Naive thymus-derived CD4-positive, alpha-beta T cell (primary cell): Measurements from ENCODE around the gene ADIPOQ. TPM values are rescaled to one million over a fixed set of nuclear protein-coding genes. Genes with fewer than 3 reads are reported as not detected.
"Not testable (repeated sequence)": the region's sequence is repeated elsewhere in the genome, so short reads cannot be mapped to it uniquely, and the experiment has no call there.

Experiments
- ATAC-seq: fragments of 150-1000 bp; cut with Tn5 transposase; 2 replicates; pipeline ENCODE4 v1.10.0; 2021; ENCODE audit warnings: mild to moderate bottlenecking, moderate library complexity
- CTCF ChIA-PET: fragments of 350-600 bp; sonication (Branson Sonifier 250); formaldehyde crosslinking; loops from one replicate; lab custom pipeline; 2021; ENCODE audit warnings: antibody characterized with exemption; lab: Charles Lee
- POLR2A ChIA-PET: fragments of 350-600 bp; sonication (Branson Sonifier 250); formaldehyde crosslinking; loops from one replicate; lab custom pipeline; 2021; ENCODE audit warnings: antibody characterized with exemption, inconsistent platforms; lab: Charles Lee
- DNase-seq, 9 donors: peaks; one replicate each; pipeline versions ENCODE4 v3.0.0 to v3.0.0-alpha.2; 2020 to 2022; ENCODE audit warnings: mixed read lengths in 1 of 9
- H3K27ac ChIP-seq: one replicate; pipeline ENCODE4 v1.7.0; 2013; ENCODE audit warnings: mild to moderate bottlenecking, low read depth, low read length, moderate library complexity
- H3K27me3 ChIP-seq, 2 donors: one replicate each; pipeline ENCODE4 v1.7.0; 2013; ENCODE audit warnings: low read length in 2 of 2, mild to moderate bottlenecking in 2 of 2, moderate library complexity in 2 of 2; ENCODE audit not compliant: control insufficient read depth in 2 of 2, insufficient read depth in 2 of 2
- H3K36me3 ChIP-seq, 3 experiments: 1 replicate in 2 of 3; 2 replicates in 1 of 3; pipeline ENCODE4 v1.7.0; 2013; ENCODE audit warnings: low read length in 3 of 3, mild to moderate bottlenecking in 3 of 3, moderate library complexity in 1 of 3; ENCODE audit not compliant: insufficient read depth in 3 of 3, control insufficient read depth in 2 of 3
- H3K4me1 ChIP-seq, 2 donors: one replicate each; pipeline ENCODE4 v1.7.0; 2013; ENCODE audit warnings: low read length in 2 of 2, mild to moderate bottlenecking in 2 of 2, moderate library complexity in 1 of 2; ENCODE audit not compliant: control insufficient read depth in 2 of 2, insufficient read depth in 2 of 2
- H3K4me3 ChIP-seq: 2 replicates; pipeline ENCODE4 v1.7.0; 2013; ENCODE audit warnings: mild to moderate bottlenecking, low read length
- H3K9me3 ChIP-seq, 3 experiments: 1 replicate in 2 of 3; 2 replicates in 1 of 3; pipeline ENCODE4 v1.7.0; 2013; ENCODE audit warnings: low read length in 3 of 3; ENCODE audit not compliant: control insufficient read depth in 2 of 3
- H3K27ac Mint-ChIP-seq, 9 donors: one replicate each; pipeline ENCODE4 v1.8.0; 2020 to 2022; ENCODE audit warnings: mixed read lengths in 9 of 9, mild to moderate bottlenecking in 8 of 9, moderate library complexity in 5 of 9, inconsistent platforms in 2 of 9
- H3K27me3 Mint-ChIP-seq, 5 donors: one replicate each; pipeline ENCODE4 v1.8.0; 2021 to 2022; ENCODE audit warnings: mixed read lengths in 5 of 5, mild to moderate bottlenecking in 1 of 5
- H3K36me3 Mint-ChIP-seq, 5 donors: one replicate each; pipeline ENCODE4 v1.8.0; 2020 to 2022; ENCODE audit warnings: mixed read lengths in 5 of 5, mild to moderate bottlenecking in 3 of 5, inconsistent platforms in 1 of 5
- H3K4me1 Mint-ChIP-seq, 7 donors: one replicate each; pipeline ENCODE4 v1.8.0; 2020 to 2022; ENCODE audit warnings: mixed read lengths in 7 of 7, mild to moderate bottlenecking in 3 of 7, inconsistent platforms in 1 of 7
- H3K4me3 Mint-ChIP-seq, 10 donors: one replicate each; pipeline ENCODE4 v1.8.0; 2020 to 2022; ENCODE audit warnings: mild to moderate bottlenecking in 10 of 10, mixed read lengths in 10 of 10, moderate library complexity in 6 of 10, inconsistent platforms in 2 of 10
- H3K9me3 Mint-ChIP-seq, 11 donors: one replicate each; pipeline ENCODE4 v1.8.0; 2020 to 2022; ENCODE audit warnings: mixed read lengths in 11 of 11, mild to moderate bottlenecking in 4 of 11, inconsistent platforms in 1 of 11, moderate library complexity in 1 of 11
- intact Hi-C, 2 donors: fragments of 100-400 bp; cut with micrococcal nuclease; formaldehyde crosslinking; loops; one replicate each; pipeline ENCODE4 v1.15.1; 2023
- polyA plus RNA-seq, 2 donors: library from polyadenylated mRNA; unstranded; fragments of 300-500 nt; fragmentation: Illumina TruSeq; gene quantifications; one replicate each; pipeline ENCODE4 v1.2.3, GENCODE V29; 2021
- total RNA-seq, 6 experiments: library from RNA in 5 of 6; stranded (reverse) in 5 of 6; gene quantifications; 1 replicate in 5 of 6; 2 replicates in 1 of 6; pipeline ENCODE4 v1.2.3 and lab custom pipeline; 2021 to 2026

Gene ADIPOQ
- total and polyA plus RNA-seq, 7 experiments from 2014 or later, result not detected

DNA sequence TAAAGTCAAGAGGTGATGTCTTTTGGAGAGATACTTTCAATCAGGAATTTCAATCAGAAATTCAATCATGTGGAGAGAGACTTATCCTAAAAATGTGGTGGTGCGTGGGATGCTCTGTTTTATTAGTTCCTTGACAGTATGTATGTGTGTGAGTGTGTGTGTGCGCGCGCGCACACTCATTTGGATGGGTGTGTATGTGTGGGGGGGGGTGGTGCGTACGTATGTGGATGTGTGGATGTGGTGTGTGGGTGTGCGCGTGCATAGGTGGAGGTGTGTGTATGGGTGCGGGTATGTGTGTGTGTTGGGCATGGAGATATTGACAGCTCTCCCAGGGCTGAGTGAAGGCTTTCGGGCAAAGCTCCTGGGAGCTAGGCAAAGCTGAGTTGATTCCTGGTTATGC lies 2.4 kb downstream of the ADIPOQ start:
- H3K4me3 Mint-ChIP-seq, result no peak overlapping the region
- Histone ChIP-seq H3K36me3 (no peaks in the 10 kb centered on the region), H3K27me3 (no peaks in the 10 kb centered on the region), H3K4me3 (no peak overlapping the region), H3K9me3 (no peaks in the 10 kb centered on the region), H3K27ac (no peak overlapping the region), H3K4me1 (peaks cover 0 to 7% of the 10 kb centered on the region in 2 donors)
- intact Hi-C loops, result loop anchor here in 1 of 2 donors (5.0 kb wide), 1 partner anchor 107 kb away; no protein-coding TSS in a partner anchor
- ChIA-PET POLR2A (no interaction called here), CTCF (interaction anchor here (1.0 kb wide), 1 partner anchor 182 kb away, joined by 3 read pairs; no protein-coding TSS in a partner anchor)
- H3K36me3 Mint-ChIP-seq, result no peaks in the 10 kb centered on the region
- DNase-seq (no peak), ATAC-seq (no peak)
- no peaks in the 10 kb centered on the region for H3K9me3 Mint-ChIP-seq
- H3K4me1 Mint-ChIP-seq, result peaks cover 6 to 12% (median 7%) of the 10 kb centered on the region in 7 donors
- H3K27ac Mint-ChIP-seq, result no peak overlapping the region
- peaks cover 0 to 30% (median 11%) of the 10 kb centered on the region in 5 donors for H3K27me3 Mint-ChIP-seq

DNA sequence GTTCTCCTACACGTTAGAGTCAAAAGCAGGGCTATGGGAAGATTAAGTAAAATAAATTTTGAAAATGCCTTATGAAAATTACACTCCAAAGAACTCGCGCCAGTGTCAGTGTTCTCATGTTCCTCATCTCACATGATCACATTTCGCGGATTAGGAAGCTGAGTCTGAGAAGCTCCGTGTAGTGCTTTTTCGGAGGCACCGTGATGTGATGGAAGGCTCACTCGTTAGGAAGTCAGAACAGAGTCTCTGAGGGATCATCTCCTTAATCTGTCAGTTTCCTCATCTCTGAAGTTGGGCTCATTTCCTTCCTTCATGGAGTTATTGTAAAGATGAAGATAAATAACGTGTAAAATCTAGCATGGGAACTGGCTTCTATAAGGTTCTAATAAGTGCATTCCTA lies 3.2 kb downstream of the ADIPOQ start:
- POLR2A ChIA-PET, result interaction anchor here (1.1 kb wide), 1 partner anchor 85 kb away, joined by 5 read pairs; no protein-coding TSS in a partner anchor
- Mint-ChIP-seq H3K4me1 (peaks cover 6 to 13% (median 7%) of the 10 kb centered on the region in 7 donors), H3K27ac (no peak overlapping the region), H3K4me3 (no peak overlapping the region), H3K9me3 (no peaks in the 10 kb centered on the region), H3K36me3 (no peaks in the 10 kb centered on the region), H3K27me3 (peaks cover 0 to 30% (median 11%) of the 10 kb centered on the region in 5 donors)
- Histone ChIP-seq H3K9me3 (no peaks in the 10 kb centered on the region), H3K27me3 (no peaks in the 10 kb centered on the region), H3K27ac (no peak overlapping the region), H3K4me1 (peaks cover 0 to 7% of the 10 kb centered on the region in 2 donors), H3K4me3 (no peak overlapping the region), H3K36me3 (no peaks in the 10 kb centered on the region)
- DNase-seq (no peak), ATAC-seq (no peak)
- CTCF ChIA-PET, result interaction anchor here (1.0 to 1.9 kb wide), 2 partner anchors 181 to 267 kb away, joined by 3 to 9 read pairs; no protein-coding TSS in a partner anchor
- intact Hi-C loops, result loop anchor here in 1 of 2 donors (5.0 kb wide), 1 partner anchor 107 kb away; no protein-coding TSS in a partner anchor

DNA sequence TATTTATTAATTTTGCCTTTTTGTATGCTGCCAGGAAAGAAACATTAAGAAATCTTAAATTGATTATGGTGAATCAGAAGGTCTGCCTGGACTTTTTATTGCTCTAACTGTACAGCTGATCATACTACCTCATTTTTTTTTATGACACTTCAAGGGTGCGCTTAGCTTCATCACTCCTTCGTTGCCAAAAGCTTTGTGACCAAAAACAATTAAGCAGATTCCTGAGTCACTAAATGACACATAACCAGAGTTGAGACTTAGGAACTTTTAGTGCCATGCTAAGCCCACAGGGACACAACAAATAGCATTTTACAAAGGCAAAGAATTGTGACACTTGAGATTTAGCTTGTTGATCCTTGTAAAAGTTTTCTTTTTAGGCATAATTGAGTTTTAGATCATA lies 4.9 kb downstream of the ADIPOQ start:
- CTCF ChIA-PET, result interaction anchor here (1.9 to 4.6 kb wide), 2 partner anchors 266 to 317 kb away, joined by 9 to 56 read pairs; no protein-coding TSS in a partner anchor
- Histone ChIP-seq H3K27me3 (no peaks in the 10 kb centered on the region), H3K36me3 (no peaks in the 10 kb centered on the region), H3K9me3 (no peaks in the 10 kb centered on the region), H3K27ac (no peak overlapping the region), H3K4me1 (peaks cover 0 to 7% of the 10 kb centered on the region in 2 donors), H3K4me3 (no peak overlapping the region)
- Mint-ChIP-seq H3K27me3 (peaks cover 0 to 30% (median 11%) of the 10 kb centered on the region in 5 donors), H3K4me3 (no peak overlapping the region), H3K36me3 (peaks cover 0 to 4% (median 0%) of the 10 kb centered on the region in 5 donors), H3K27ac (no peak overlapping the region), H3K4me1 (peaks cover 11 to 23% (median 16%) of the 10 kb centered on the region in 7 donors), H3K9me3 (peaks cover 0 to 5% (median 0%) of the 10 kb centered on the region in 11 donors)
- DNase-seq, result no peak
- intact Hi-C loops, result loop anchor here in 1 of 2 donors (5.0 kb wide), 1 partner anchor 105 kb away; no protein-coding TSS in a partner anchor
- ATAC-seq, result no peak
- POLR2A ChIA-PET, result interaction anchor here (1.0 to 4.5 kb wide), 3 partner anchors 9 to 160 kb away, joined by 3 to 62 read pairs (median 3); partner anchors contain the start of gene ST6GAL1

DNA sequence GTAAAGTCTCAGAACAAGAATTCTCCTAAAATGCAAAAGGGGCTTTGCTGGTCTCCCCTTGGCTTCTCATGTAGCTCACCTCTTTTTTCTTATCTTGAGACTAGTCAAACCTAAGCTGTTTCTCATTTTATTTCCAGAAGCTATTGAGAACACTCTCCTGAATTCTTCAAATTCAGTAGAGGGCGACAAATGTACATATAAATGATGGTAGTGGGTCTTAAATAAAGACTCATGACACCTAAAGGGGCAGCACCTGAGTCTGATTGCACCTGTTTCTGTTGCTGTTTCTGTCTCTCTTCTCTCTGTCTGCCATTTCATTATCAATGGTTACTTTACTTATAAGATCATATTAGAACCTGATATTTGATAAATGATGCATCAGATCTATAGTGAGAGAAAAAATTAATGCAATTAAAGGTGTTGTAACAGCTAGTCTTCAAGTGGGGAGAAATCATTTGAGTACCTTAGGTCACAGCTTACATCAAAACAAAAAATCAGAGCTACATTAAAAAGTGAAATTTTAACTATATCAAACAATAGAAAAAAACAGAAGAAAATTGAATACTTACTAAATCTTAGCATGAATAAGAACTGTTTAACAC lies 7.0 kb downstream of the ADIPOQ start:
- peak in 7 of 9 donors; percentile 41 to 77 (median 64) for DNase-seq
- CTCF ChIA-PET, result interaction anchor here (0.6 to 5.5 kb wide), 50 partner anchors 13 to 318 kb away, joined by 3 to 72 read pairs (median 4); partner anchors contain the start of genes RPL39L and ST6GAL1
- Histone ChIP-seq H3K36me3 (no peaks in the 10 kb centered on the region), H3K27ac (no peak overlapping the region), H3K27me3 (no peaks in the 10 kb centered on the region), H3K9me3 (no peaks in the 10 kb centered on the region), H3K4me3 (no peak overlapping the region), H3K4me1 (peaks cover 0 to 7% of the 10 kb centered on the region in 2 donors)
- peaks cover 0 to 7% (median 0%) of the 10 kb centered on the region in 5 donors for H3K36me3 Mint-ChIP-seq
- H3K27me3 Mint-ChIP-seq, result peaks cover 0 to 20% (median 11%) of the 10 kb centered on the region in 5 donors
- H3K4me1 Mint-ChIP-seq, result peaks cover 14 to 30% (median 18%) of the 10 kb centered on the region in 7 donors
- no peak overlapping the region for H3K4me3 Mint-ChIP-seq
- intact Hi-C loops, result loop anchor here (1.0 to 5.0 kb wide), 11 partner anchors 60 to 371 kb away; no protein-coding TSS in a partner anchor
- peak overlapping the region in 4 of 9 donors; percentile 9 to 68 (median 37) for H3K27ac Mint-ChIP-seq
- peak; percentile 90 for ATAC-seq
- POLR2A ChIA-PET, result interaction anchor here (0.6 to 4.5 kb wide), 17 partner anchors 32 to 316 kb away, joined by 3 to 62 read pairs (median 4); partner anchors contain the start of genes RPL39L and ST6GAL1
- H3K9me3 Mint-ChIP-seq, result peaks cover 0 to 9% (median 0%) of the 10 kb centered on the region in 11 donors

DNA sequence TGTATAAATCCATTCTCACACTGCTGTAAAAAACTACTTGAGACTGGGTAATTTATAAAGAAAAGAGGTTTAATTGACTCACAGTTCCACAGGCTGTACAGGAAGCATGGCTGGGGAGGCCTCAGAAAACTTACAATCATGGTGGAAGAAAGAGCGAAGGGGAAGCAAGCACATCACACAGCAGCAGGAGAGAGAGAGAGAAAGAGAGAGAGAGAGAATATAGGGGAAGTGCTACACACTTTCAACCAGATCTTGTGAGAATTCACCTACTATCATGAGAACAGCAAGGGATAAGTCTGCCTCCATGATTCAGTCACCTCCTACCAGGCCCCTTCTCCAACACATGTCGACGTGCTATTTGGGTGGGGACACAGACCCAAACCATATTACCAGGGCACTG lies 9.3 kb downstream of the ADIPOQ start:
- not testable (repeated sequence) for H3K4me1 ChIP-seq, H3K27me3 Mint-ChIP-seq, H3K36me3 ChIP-seq, H3K4me3 ChIP-seq, H3K9me3 ChIP-seq, H3K9me3 Mint-ChIP-seq, H3K27ac ChIP-seq, H3K36me3 Mint-ChIP-seq, DNase-seq, ATAC-seq, H3K27me3 ChIP-seq
- POLR2A ChIA-PET, result interaction anchor here (0.6 to 4.5 kb wide), 4 partner anchors 57 to 129 kb away, joined by 3 to 62 read pairs (median 4); partner anchors contain the start of gene ST6GAL1
- H3K27ac Mint-ChIP-seq, result peak overlapping the region in 8 of 9 donors; percentile 2 to 85 (median 32)
- H3K4me3 Mint-ChIP-seq, result peak overlapping the region in 1 of 10 donors; percentile 29
- H3K4me1 Mint-ChIP-seq, result peaks cover 14 to 28% (median 18%) of the 10 kb centered on the region in 7 donors
- intact Hi-C loops, result loop anchor here in 1 of 2 donors (2.0 kb wide), 1 partner anchor 31 kb away; no protein-coding TSS in a partner anchor
- CTCF ChIA-PET, result interaction anchor here (1.4 to 5.5 kb wide), 3 partner anchors 57 to 299 kb away, joined by 3 to 72 read pairs (median 4); partner anchors contain the start of gene ST6GAL1

DNA sequence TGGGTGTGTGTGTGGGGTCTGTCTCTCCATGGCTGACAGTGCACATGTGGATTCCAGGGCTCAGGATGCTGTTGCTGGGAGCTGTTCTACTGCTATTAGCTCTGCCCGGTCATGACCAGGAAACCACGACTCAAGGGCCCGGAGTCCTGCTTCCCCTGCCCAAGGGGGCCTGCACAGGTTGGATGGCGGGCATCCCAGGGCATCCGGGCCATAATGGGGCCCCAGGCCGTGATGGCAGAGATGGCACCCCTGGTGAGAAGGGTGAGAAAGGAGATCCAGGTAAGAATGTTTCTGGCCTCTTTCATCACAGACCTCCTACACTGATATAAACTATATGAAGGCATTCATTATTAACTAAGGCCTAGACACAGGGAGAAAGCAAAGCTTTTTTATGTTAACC lies 10.5 kb downstream of the ADIPOQ start:
- Histone ChIP-seq H3K4me1 (peaks cover 0 to 7% of the 10 kb centered on the region in 2 donors), H3K36me3 (no peaks in the 10 kb centered on the region), H3K27me3 (no peaks in the 10 kb centered on the region), H3K4me3 (no peak overlapping the region), H3K9me3 (no peaks in the 10 kb centered on the region), H3K27ac (no peak overlapping the region)
- Mint-ChIP-seq H3K9me3 (peaks cover 0 to 13% (median 0%) of the 10 kb centered on the region in 11 donors), H3K4me1 (peaks cover 14 to 26% (median 21%) of the 10 kb centered on the region in 7 donors), H3K4me3 (no peak overlapping the region), H3K36me3 (peaks cover 0 to 11% (median 0%) of the 10 kb centered on the region in 5 donors), H3K27ac (peak overlapping the region in 2 of 9 donors; percentile 5 to 40), H3K27me3 (peaks cover 0 to 2% (median 0%) of the 10 kb centered on the region in 5 donors)
- ChIA-PET POLR2A (interaction anchor here (1.0 to 2.1 kb wide), 4 partner anchors 11 to 174 kb away, joined by 3 to 7 read pairs (median 4); partner anchors contain the start of gene ST6GAL1), CTCF (interaction anchor here (0.8 to 5.5 kb wide), 3 partner anchors 8 to 79 kb away, joined by 3 to 72 read pairs (median 4); partner anchors contain the start of gene ST6GAL1)
- DNase-seq (no peak), ATAC-seq (no peak)
- intact Hi-C loops, result loop anchor here in 1 of 2 donors (2.0 kb wide), 1 partner anchor 30 kb away; no protein-coding TSS in a partner anchor
